ENCODE measurements around the gene CCDC34. TPM values are rescaled to one million over a fixed set of nuclear protein-coding genes. Genes with fewer than 3 reads are reported as not detected.
"Not testable (repeated sequence)": the region's sequence is repeated elsewhere in the genome, so short reads cannot be mapped to it uniquely, and the experiment has no call there.

Gene CCDC34
- total RNA-seq, 1 donor from 2014 or later, result 4.8 TPM

GRCh38 chr11:27331981-27332380 is 31.0 kb downstream of the CCDC34 start:
- Mint-ChIP-seq H3K27me3 (ENCODE audit: unreplicated experiment) (no peaks in the 10 kb centered on the region), H3K9me3 (ENCODE audit: unreplicated experiment) (no peaks in the 10 kb centered on the region), H3K27ac (ENCODE audit: unreplicated experiment) (peak overlapping the region; percentile 37), H3K4me3 (ENCODE audit: unreplicated experiment) (no peak overlapping the region), H3K4me1 (ENCODE audit: unreplicated experiment) (peaks cover 38% of the 10 kb centered on the region), H3K36me3 (ENCODE audit: unreplicated experiment) (peaks cover 4% of the 10 kb centered on the region)
- no peak for DNase-seq (ENCODE audit: extremely low spot score, unreplicated experiment)
- no peak for TF ChIP-seq CTCF (IDR thresholded peaks at IDR 0.05)

GRCh38 chr11:27330633-27331270 is 32.3 kb downstream of the CCDC34 start:
- DNase-seq (ENCODE audit: extremely low spot score, unreplicated experiment), result no peak
- Mint-ChIP-seq H3K4me3 (ENCODE audit: unreplicated experiment) (no peak overlapping the region), H3K9me3 (ENCODE audit: unreplicated experiment) (peaks cover 5% of the 10 kb centered on the region), H3K36me3 (ENCODE audit: unreplicated experiment) (no peaks in the 10 kb centered on the region), H3K27me3 (ENCODE audit: unreplicated experiment) (no peaks in the 10 kb centered on the region), H3K27ac (ENCODE audit: unreplicated experiment) (no peak overlapping the region), H3K4me1 (ENCODE audit: unreplicated experiment) (peaks cover 38% of the 10 kb centered on the region)
- TF ChIP-seq CTCF (IDR thresholded peaks at IDR 0.05), result no peak

GRCh38 chr11:27329867-27330632 is 33.0 kb downstream of the CCDC34 start:
- H3K27ac Mint-ChIP-seq (ENCODE audit: unreplicated experiment), result no peak overlapping the region
- peaks cover 38% of the 10 kb centered on the region for H3K4me1 Mint-ChIP-seq (ENCODE audit: unreplicated experiment)
- TF ChIP-seq CTCF (IDR thresholded peaks at IDR 0.05), result no peak
- no peak for DNase-seq (ENCODE audit: extremely low spot score, unreplicated experiment)
- no peak overlapping the region for H3K4me3 Mint-ChIP-seq (ENCODE audit: unreplicated experiment)
- H3K9me3 Mint-ChIP-seq (ENCODE audit: unreplicated experiment), result peaks cover 5% of the 10 kb centered on the region
- H3K27me3 Mint-ChIP-seq (ENCODE audit: unreplicated experiment), result no peaks in the 10 kb centered on the region
- H3K36me3 Mint-ChIP-seq (ENCODE audit: unreplicated experiment), result no peaks in the 10 kb centered on the region

- TF ChIP-seq CTCF (IDR thresholded peaks at IDR 0.05), result no peak
- Mint-ChIP-seq H3K27ac (ENCODE audit: unreplicated experiment) (peak overlapping the region; percentile 87), H3K9me3 (ENCODE audit: unreplicated experiment) (peaks cover 5% of the 10 kb centered on the region), H3K27me3 (ENCODE audit: unreplicated experiment) (no peaks in the 10 kb centered on the region), H3K4me1 (ENCODE audit: unreplicated experiment) (peaks cover 35% of the 10 kb centered on the region), H3K36me3 (ENCODE audit: unreplicated experiment) (no peaks in the 10 kb centered on the region), H3K4me3 (ENCODE audit: unreplicated experiment) (no peak overlapping the region)
- no peak for DNase-seq (ENCODE audit: extremely low spot score, unreplicated experiment)
Measured at GRCh38 chr11:27328614-27329013, 34.4 kb downstream of the CCDC34 start.

- not testable (repeated sequence) for H3K36me3 Mint-ChIP-seq (ENCODE audit: unreplicated experiment); H3K27ac Mint-ChIP-seq (ENCODE audit: unreplicated experiment); DNase-seq (ENCODE audit: extremely low spot score, unreplicated experiment); H3K9me3 Mint-ChIP-seq (ENCODE audit: unreplicated experiment); H3K4me3 Mint-ChIP-seq (ENCODE audit: unreplicated experiment); H3K27me3 Mint-ChIP-seq (ENCODE audit: unreplicated experiment)
- H3K4me1 Mint-ChIP-seq (ENCODE audit: unreplicated experiment), result peaks cover 30% of the 10 kb centered on the region
Measured at GRCh38 chr11:27327064-27327463, 36.0 kb downstream of the CCDC34 start.

GRCh38 chr11:27322196-27322595 is 40.8 kb downstream of the CCDC34 start:
- H3K27me3 Mint-ChIP-seq (ENCODE audit: unreplicated experiment); H3K36me3 Mint-ChIP-seq (ENCODE audit: unreplicated experiment); H3K4me3 Mint-ChIP-seq (ENCODE audit: unreplicated experiment); H3K27ac Mint-ChIP-seq (ENCODE audit: unreplicated experiment); DNase-seq (ENCODE audit: extremely low spot score, unreplicated experiment); H3K9me3 Mint-ChIP-seq (ENCODE audit: unreplicated experiment): not testable (repeated sequence)
- H3K4me1 Mint-ChIP-seq (ENCODE audit: unreplicated experiment), result peaks cover 20% of the 10 kb centered on the region

- H3K4me1 Mint-ChIP-seq (ENCODE audit: unreplicated experiment), result peaks cover 24% of the 10 kb centered on the region
- H3K36me3 Mint-ChIP-seq (ENCODE audit: unreplicated experiment); H3K27ac Mint-ChIP-seq (ENCODE audit: unreplicated experiment); H3K4me3 Mint-ChIP-seq (ENCODE audit: unreplicated experiment); H3K27me3 Mint-ChIP-seq (ENCODE audit: unreplicated experiment); H3K9me3 Mint-ChIP-seq (ENCODE audit: unreplicated experiment); DNase-seq (ENCODE audit: extremely low spot score, unreplicated experiment): not testable (repeated sequence)
Measured at GRCh38 chr11:27321340-27321739, 41.7 kb downstream of the CCDC34 start.
